Measurements from ENCODE around the gene CLCNKA.
"Not testable (repeated sequence)": the region's sequence is repeated elsewhere in the genome, so short reads cannot be mapped to it uniquely, and the experiment has no call there.

Gene CLCNKA

DNA sequence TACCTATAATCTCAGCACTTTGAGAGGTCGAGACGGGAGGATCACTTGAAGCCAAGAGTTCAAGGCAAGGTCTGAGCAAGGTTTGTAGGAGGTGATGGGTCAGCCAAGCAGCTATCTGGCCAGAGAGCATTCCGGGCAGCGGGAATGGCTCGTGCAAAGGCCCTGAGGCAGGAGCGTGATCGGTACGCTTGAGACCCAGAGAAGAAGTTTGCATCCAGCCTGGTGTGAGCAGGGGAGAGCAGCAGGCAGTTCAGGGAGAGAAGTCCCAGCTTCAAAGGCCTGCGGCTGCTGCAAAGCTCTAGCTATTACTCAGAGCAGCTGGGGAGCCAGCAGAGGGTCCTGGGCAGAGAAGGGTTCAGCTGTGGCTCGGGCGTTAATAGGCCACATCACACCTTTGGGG lies 22.9 kb upstream of the CLCNKA start:
- DNase-seq = no peak

DNA sequence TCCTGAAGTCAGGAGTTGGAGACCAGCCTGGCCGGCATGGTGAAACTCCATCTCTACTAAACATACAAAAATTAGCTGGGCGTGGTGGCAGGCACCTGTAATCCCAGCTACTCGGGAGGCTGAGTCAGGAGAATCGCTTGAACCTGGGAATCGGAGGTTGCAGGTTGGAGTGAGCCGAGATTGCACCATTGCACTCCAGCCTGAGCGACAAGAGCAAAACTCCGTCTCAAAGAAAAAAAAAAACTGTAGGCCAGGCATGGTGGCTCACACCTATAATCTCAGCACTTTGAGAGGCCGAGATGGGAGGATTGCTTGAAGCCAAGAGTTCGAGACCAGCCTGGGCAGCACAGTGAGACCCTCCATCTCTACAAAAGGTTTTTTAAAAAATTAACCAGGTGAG lies 20.6 kb upstream of the CLCNKA start:
- not testable (repeated sequence) for DNase-seq

DNA sequence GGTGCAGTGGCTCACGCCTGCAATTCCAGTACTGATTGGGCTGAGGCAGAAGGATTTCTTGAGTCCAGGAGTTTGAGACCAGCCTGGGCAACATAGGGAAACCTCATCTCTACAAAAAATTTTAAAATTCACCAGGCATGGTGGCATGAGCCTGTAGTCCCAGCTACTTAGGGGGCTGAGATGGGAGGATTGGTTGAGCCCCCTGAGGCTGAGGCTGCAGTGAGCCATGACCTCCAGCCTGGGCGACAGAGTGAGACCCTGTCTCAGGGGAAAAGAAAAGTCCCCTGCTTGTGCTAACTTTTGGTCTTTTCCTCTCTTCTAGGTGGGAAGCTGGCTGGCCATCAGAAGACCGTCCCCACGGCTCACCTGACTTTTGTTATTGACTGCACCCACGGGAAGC lies 16.2 kb upstream of the CLCNKA start:
- DNase-seq = no peak

DNA sequence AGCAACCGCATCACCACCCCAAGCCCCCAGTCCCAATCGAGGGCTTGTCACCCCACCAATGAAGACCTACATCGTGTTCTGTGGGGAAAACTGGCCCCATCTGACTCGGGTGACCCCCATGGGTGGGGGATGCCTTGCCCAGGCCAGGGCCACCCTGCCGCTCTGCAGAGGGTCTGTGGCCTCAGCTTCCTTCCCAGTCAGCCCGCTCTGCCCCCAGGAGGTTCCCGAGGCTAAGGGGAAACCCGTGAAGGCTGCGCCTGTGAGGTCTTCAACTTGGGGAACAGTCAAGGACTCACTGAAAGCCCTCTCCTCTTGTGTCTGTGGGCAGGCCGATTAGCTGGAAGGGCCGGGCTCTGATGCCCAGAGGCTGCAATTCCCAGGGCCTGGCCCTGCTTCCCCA lies 15.8 kb upstream of the CLCNKA start:
- DNase-seq = no peak

DNA sequence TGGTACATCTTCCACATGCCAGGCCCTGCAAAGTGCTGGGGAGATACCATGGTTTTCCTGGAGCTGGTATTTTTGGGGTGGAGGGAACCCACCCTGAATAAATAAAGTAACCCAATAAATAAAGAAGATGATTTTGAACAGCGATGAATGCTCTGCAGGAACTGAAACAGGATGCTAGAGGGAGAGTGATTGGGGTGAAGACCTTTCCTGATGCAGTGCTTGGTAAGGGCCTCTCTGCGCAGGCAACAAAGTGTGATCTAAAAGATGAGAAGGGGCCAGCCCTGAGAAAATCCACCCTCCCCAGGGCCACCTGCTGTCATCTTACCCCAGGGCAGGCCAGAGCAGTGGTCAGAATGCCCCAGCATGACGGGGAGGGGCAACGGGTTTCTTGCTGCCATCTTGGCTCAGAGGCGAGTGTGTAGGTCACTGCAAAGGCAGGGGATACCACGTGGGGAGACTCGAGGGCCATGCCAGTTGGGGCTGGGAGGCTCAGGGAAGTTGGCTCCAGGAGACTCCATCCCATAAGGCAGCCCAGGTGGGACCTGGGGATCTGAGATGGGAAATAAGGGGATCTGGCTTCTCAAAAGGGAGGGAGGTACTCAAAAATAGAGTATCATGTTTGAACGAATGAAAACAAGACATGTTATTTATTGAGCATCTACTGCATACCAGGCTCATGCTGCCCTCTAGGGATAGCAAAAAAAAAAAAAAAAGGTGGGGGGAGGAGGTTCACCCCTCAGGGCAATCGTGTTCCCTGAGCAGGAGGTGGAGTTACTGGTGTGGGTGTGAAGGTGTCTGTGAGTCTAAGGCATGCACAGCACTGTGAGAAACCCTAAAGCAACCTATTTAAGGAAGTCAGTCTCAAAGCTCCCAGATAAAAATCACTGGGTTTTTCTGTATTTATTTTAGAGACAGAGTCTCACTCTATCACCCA lies 15.0 kb upstream of the CLCNKA start:
- no peak for DNase-seq

DNA sequence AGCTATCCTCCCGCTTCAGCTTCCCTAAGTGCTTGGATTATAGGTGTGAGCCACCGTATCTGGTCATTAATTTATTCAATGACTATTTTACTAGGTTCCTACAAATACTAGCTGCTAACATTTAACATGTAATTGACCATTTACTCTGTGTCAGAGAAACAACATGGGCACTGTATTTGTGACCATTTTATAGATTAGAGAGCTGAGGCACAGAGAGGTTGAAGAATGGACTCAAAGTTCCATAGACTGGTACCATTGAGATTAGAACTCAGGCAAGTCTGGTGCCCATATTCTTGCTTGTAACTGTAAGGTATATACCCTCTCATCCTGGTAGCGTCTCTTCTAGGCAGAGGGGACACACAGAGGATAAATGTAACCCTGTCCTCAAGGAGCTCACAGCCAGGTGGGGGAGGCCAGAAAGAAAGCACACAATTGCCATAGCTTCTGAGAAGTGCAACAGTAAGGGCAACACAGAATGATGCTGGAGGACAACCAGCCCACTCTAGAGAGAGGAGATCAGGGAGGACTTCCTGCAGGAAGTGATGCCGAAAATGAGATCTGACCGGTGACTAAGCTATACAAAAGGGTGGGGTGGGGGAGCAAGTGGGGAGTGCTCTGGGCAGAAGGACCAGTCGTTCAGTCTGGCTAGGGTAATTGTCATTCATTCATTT lies 14.0 kb upstream of the CLCNKA start:
- no peak for DNase-seq

DNA sequence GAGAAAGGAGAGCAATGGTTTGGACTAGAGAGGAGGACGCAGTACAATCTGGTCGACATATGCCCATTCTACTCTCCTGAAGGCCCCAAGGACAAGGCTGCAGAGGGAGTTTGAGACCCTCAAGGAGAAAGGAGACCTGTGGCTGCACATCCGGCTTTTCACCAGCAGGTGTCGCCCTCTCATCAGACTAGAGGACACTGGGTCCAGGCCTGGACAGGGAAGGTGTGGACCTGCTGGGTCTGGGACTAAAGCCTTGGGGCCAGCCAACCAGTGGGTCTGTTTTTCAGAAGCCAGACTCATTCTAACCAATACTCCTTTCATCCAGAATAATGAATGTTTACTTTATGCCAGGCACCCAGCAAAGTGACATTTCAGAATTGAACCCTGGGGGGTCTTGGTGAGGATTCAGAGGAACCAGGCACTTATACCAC lies 12.8 kb upstream of the CLCNKA start:
- peak; percentile 45 for DNase-seq

DNA sequence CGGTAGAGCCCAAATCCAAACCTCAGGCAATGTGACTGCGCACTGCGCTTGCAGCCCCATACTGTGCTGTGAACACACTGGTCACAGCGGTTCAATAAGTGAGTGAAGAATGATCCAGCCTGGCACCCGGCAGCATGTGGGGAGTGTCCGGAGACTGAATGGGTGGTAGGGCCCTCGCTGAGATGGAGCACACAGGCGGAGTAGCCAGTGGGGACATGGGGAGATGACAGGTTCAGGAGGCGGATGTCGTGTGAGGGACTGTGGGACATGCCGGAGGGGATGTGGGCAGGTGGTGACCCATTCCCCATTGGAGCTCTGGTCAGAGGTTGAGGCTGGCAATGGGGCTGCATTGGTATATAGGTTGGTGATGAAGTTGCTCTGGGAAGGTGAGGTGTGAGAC lies 12.2 kb upstream of the CLCNKA start:
- no peak for DNase-seq

DNA sequence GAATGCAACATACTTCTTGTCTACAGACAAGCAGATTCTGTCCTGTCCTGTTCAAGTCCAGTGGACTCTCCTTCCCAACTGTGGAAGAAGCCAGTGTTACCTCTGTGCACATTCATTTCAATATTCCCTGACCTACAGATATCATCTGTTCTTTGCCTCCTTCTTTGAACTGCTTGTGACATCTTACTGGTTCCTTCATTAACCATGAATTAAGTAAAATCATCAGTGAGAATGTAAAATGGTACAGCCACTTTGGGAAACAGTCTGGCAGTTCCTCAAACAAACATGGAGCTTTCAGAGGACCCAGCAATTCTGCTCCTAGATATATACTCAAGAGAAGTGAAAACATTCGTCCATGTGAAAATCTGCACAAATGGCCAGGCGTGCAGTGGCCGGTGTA lies 11.0 kb upstream of the CLCNKA start:
- DNase-seq = no peak

DNA sequence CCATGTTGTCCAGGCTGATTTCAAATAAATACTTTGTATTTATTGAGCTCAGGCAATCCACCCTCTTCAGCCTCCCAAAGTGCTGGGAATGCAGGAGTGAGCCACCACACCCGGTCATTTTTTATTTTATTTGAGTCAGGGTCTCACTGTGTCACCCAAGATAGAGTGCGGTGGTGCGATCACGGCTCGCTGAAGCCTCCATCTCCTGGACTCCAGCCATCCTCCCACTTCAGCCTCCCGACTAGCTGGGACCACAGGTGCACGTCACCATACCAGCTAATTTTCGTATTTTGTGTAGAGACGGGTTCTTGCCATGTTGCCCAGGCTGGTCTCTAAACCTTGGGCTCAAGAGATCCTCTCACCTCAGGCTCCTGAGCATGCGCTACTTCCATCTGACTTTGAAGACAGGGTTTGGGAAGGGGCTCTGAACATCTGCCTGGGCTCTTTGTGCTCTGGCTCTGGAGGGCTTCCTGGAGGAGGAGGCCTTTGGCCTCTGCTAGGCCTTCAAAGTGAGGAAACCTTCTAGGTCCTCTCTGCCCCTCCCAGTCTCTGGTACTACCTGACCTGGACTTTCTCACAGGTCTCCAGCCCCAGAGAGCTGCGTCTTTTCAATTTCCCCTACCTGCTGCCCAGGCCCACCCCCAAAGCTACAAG lies 9.8 kb upstream of the CLCNKA start:
- no peak for DNase-seq

DNA sequence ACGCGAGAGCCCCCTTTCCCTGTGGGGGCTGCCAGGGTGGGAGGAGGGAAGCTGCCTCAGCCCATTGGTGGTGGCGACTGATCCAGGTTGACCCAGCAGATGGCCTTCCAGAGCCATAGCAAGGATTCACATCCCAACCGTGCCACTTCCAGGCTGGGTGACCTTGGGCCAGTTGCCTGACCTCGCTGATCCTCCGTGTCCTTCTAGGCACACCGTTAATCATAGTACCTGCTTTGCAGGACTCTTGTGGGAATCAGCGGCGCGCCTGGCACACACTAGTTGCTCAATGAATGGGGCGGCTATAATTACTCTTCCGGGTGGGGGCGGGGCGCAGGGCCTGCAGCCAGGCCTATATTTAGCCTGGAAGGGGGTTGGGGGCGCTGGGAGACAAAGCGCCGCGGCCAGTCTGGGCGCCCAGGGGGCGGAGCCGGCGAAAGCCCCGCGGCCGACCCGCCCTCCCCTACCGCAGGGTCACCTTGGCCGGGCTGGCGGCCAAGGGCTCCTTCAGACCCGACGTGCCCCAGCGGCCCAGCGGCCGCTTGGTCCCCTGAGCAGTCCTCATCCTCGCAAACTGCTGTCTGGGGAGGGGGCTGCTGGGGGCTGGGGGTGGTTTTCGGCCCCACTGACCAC lies 9.1 kb upstream of the CLCNKA start:
- no peak for DNase-seq

DNA sequence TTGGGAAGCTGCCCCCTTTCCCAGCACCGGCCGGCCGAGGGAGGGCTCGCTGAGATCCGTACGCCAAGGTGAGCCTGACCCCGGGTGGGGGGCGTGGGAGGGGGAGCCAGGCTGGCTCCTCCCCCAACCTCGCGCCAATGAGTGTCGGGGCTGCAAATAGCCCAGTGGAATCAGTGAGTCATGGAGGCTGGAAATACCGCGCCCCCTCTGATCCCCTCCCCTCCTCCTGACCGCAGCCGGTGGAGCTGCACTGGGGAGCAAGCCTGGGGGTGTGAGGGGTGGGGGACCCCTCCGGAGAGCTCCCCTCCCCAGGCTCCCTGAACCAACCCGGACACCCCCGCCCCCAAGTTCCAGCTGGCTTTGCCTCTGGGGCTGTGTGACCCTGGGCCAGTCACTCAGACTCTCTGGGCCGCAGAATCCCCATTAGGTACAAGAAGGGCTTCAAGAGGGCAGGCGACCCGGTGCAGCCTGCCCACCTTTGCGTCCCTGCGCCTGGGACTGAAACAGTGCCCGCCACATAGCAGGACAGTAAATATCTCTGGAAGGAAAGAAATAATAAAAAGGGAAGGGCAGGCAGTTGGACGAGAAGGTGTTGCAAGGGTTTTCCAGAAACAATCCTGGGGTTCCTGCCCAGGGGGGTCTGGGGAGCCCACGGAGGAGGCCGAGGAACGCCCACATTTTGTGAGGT lies 8.5 kb upstream of the CLCNKA start:
- DNase-seq = no peak

DNA sequence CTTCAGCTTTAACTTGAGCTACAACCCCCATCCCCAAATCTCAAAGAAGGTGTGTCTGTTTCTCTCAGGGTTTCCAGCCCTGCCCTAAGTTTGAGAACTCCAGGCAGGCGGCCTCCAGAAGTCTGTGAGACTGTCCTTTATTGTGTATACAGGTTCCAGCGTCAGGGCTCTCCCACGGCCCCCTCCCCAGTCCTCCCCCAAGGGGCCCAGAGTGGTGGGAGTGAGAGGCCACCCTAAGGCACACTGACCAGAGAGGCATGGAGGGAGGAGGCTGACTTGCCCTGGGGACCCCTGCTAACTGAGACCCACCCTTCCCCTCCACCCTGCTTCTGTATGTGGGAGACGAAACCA lies 8.0 kb upstream of the CLCNKA start:
- no peak for DNase-seq

DNA sequence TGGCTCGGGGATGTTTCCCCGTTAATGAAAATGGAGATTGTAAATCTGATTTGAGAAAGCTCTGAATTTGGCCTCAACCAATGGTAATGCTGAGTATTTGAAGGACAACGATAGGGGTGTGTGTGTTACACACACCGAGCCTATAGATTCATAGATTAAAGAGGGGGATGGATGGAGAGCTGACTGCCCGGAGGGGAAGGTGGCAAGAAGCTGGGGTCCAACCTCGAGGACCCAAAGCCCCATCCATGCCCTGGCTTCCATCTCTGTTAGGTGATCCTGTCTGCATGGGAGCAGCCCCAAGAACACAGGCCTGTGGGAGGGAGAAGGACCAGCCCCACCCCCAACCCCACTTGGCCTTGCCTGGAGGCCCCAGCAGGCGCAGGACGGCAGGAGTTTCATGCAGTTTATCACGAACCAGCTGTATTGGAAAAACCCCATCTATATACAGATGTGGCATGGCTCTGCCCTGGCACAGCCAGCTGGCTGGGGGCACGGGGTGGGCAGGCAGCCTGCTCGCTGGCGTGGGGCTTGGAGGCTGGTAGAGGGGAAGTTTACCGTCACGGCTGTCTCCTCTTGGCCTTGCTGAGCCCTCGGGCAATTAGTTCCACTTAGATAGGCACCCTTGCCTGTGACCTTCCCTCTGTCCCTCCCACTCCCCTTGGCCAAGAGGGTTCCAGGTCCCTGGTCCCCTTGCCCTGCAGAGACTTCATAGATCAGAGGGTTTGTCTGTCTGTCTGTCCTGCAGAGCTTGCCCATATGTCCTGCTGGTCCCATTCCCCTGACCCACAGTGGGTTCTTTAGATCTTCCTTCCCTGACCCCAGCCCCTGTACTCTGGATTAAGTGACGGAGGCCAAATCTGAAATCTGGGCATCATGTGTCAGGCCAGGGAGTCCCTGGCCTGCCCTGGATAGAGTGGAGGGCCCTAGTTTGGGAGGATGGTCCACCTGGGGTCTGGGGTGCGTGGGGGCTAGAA lies 7.0 kb upstream of the CLCNKA start:
- DNase-seq = no peak

DNA sequence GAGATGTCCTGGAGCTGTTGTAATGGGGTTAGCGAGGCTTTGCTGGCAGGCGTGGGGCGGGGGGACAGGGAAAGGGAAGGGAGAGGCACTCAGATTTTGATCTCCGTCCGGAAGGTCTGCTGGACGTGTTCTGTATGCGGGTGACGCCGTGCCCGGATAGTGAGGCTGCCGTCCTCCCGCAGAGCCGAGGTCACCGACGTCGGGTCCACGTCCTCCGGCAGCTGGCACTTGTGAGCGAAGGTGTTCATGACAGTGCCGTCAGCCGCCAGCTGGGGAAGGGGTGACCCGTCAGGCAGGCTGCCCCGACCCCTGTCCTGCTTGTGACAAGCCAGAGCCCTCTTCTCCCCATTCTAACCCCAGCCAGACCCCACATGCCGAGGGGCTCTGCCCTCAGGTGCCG lies 6.3 kb upstream of the CLCNKA start:
- no peak for DNase-seq

DNA sequence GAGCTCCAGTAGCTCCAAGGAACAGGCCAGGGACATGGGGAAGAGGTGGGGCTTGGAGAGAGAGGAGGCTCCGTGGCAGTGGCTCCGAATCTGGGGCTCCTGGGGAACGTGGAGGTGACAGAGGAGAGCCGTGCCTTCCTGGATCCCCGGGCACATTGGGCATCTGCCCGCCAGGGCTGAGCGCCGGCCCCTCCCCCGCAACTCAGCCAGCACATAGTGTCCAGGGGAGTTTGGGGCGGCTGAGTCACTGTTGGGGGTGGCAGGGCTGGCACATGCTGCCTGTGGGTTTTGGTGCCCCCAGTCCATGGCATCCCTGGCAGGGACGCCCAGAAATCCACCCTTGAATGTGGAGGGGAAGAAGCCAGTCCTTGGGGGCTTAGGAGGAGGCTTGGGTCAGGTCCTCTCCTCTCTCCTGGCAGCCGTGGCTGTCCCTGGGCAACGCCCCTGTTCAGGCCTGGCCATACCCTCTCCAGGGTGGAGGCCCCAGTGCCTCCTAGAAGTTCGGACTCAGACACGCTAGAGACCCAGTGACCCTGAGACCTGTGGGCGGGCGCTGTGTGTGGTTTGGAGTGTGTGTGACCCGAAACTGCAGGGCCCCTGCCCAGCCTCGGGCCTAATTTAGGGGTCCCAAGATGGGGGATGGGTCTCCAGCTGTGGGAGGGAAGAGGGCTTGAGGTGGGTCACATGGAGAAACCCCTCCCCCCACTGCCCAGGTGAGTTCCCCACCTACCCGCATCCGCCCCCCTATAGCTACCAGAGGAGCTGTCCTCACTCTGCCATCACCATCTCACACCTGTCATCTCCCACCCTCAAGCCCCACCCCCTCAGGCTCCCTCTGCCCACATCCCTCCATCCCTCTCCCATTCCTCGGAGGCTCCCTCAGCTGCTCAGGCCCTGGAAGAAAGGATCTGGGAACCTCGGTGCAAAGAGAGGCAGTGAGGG lies 5.6 kb upstream of the CLCNKA start:
- DNase-seq = no peak

DNA sequence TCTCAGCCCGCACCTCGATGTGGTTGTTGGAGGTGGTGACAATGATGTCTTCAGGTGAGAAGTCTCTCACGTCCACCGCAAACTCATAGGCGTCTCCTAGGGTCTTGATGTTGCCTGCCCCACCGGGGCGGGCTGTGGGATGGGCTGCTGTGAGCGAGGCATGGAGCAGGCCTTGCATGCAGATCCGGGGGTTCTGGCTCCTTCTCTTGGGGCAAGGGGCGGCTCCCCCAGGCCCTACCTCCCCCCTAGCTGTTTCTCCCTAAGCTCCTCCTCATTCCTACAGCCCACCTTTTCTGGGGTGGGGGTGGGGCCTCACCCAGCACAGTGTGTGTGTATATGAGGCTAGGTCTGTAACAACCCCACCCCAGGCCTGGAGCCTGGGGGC lies 4.8 kb upstream of the CLCNKA start:
- DNase-seq = no peak

DNA sequence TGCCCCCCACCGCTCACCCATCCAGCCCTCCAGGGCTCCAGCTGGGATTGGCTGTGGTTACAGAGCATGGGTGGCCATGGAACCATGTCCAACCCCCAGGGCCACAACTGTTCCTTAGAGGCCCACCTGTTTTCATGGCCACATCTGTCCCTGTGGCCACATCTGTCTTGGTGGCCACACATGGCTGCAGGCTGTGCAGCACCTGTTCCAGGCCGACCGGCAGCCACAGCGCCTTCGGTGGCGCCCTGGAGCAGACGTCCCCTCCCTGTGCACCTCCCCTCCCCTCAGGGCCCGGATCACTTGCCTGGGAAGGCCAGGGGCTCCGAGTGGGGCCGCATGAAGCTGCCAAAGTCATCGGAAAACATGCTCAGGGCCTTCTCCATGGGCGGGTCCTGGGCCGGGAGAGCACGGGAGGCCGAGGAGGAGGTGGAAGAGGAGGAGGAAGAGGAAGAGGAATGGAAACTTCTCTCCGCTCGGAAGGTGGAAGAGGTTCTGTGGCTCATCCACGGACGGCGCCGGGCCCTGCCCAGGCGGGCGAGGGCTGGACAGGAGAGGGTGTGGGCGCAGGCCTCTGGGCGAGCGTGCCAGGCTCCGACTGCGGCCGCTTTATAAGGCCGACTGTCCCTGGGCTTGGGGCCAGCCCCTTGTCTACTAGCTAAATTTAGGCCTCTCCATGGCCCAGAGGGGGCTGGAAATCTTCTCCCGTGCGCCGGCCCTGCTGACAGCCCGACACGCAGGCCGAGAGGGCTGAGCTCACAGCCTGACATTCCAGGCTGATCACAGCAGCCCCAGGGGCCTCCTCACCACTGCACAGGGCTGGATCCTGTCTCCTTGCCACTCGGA lies 4.2 kb upstream of the CLCNKA start, which contains the start of gene HSPB7:
Gene HSPB7, minus strand, starts transcription at position 583 of the 843 bp plus-strand sequence. Its CDS starts 80 bp downstream, at position 503.
- no peak for DNase-seq

DNA sequence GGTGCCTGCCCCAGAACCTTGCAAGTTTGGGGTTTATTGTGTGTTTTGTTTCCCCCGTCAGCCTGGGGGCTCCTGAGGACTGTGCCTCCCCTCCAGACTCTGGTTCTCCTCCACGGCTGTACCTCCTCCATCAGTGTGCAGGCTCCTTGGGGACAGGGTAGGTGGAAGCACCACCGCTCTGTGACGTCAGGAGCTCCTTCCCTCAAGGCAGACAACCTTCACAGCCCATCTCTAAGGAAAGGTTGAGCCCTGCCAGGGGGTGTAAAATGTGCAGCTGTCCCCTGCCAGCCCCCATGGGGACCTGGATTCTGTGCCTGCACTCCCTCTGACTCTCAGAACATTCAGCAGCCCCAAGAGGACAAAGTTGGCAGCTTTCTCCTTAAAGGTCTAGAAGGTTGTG lies 3.5 kb upstream of the CLCNKA start:
- DNase-seq = no peak

All from NCI-H1694 (cell line).